HG02642 (cell line): Measurements from ENCODE around the gene DMXL1.
"Not testable (repeated sequence)": the region's sequence is repeated elsewhere in the genome, so short reads cannot be mapped to it uniquely, and the experiment has no call there.

Source experiments
- ATAC-seq: cut with Tn5 transposase; IDR thresholded peaks from one replicate; pipeline ENCODE4 v1.9.1; 2021; ENCODE audit warnings: mild to moderate bottlenecking; ENCODE audit not compliant: unreplicated experiment, poor library complexity

The DMXL1 gene

GRCh38 chr5:119191944-119192343, 121.1 kb downstream of the DMXL1 start:
- ATAC-seq, result no peak

- no peak for ATAC-seq
Observed at GRCh38 chr5:119200795-119201194, 129.9 kb downstream of the DMXL1 start.

GRCh38 chr5:119207105-119207504, 136.2 kb downstream of the DMXL1 start:
- no peak for ATAC-seq

GRCh38 chr5:119212026-119212425, 141.1 kb downstream of the DMXL1 start:
- no peak for ATAC-seq

GRCh38 chr5:119212676-119213075, 141.8 kb downstream of the DMXL1 start:
- ATAC-seq, result no peak

GRCh38 chr5:119217183-119217582, 146.3 kb downstream of the DMXL1 start:
- no peak for ATAC-seq

GRCh38 chr5:119218830-119219782, 148.2 kb downstream of the DMXL1 start:
- no peak for ATAC-seq

GRCh38 chr5:119220576-119221197, 149.8 kb downstream of the DMXL1 start:
- ATAC-seq, result peak; percentile 79

- no peak for ATAC-seq
Observed at GRCh38 chr5:119221330-119221729, 150.4 kb downstream of the DMXL1 start.

GRCh38 chr5:119229950-119230349, 159.1 kb downstream of the DMXL1 start:
- no peak for ATAC-seq

GRCh38 chr5:119238265-119239118, 167.6 kb downstream of the DMXL1 start:
- ATAC-seq, result no peak

GRCh38 chr5:119239119-119239417, 168.2 kb downstream of the DMXL1 start:
- ATAC-seq, result no peak

- ATAC-seq, result not testable (repeated sequence)
Observed at GRCh38 chr5:119239826-119240225, 168.9 kb downstream of the DMXL1 start.

GRCh38 chr5:119243888-119244287, 173.0 kb downstream of the DMXL1 start:
- no peak for ATAC-seq

GRCh38 chr5:119250946-119251901, 180.3 kb downstream of the DMXL1 start:
- ATAC-seq, result no peak

- ATAC-seq, result no peak
Observed at GRCh38 chr5:119255571-119256356, 184.9 kb downstream of the DMXL1 start.

GRCh38 chr5:119257613-119258012, 186.7 kb downstream of the DMXL1 start:
- ATAC-seq, result no peak

GRCh38 chr5:119263639-119264038, 192.8 kb downstream of the DMXL1 start:
- no peak for ATAC-seq

GRCh38 chr5:119264186-119264585, 193.3 kb downstream of the DMXL1 start:
- ATAC-seq, result no peak
